Duodenal mucosa (tissue), 2 donors: ENCODE measurements around the gene SLC26A3.

Experiments used
- H3K27ac ChIP-seq: one replicate; pipeline ENCODE4 v1.7.0; 2013; ENCODE audit warnings: low read depth, low read length
- H3K27me3 ChIP-seq, 2 donors: one replicate each; pipeline ENCODE4 v1.7.0; 2013; ENCODE audit warnings: low read length in 2 of 2, control low read depth in 1 of 2; ENCODE audit not compliant: insufficient read depth in 2 of 2, control insufficient read depth in 1 of 2
- H3K36me3 ChIP-seq, 2 donors: one replicate each; pipeline ENCODE4 v1.7.0; 2013; ENCODE audit warnings: low read length in 2 of 2, control low read depth in 1 of 2; ENCODE audit not compliant: insufficient read depth in 2 of 2, control insufficient read depth in 1 of 2
- H3K4me1 ChIP-seq, 2 donors: one replicate each; pipeline ENCODE4 v1.7.0; 2013; ENCODE audit warnings: low read length in 2 of 2, control low read depth in 1 of 2; ENCODE audit not compliant: insufficient read depth in 2 of 2, control insufficient read depth in 1 of 2
- H3K4me3 ChIP-seq, 2 donors: one replicate each; pipeline ENCODE4 v1.7.0; 2013; ENCODE audit warnings: low read length in 2 of 2, low read depth in 1 of 2
- H3K9ac ChIP-seq, 2 donors: one replicate each; pipeline ENCODE4 v1.7.0; 2013; ENCODE audit warnings: low read length in 2 of 2, low read depth in 1 of 2
- H3K9me3 ChIP-seq, 2 donors: one replicate each; pipeline ENCODE4 v1.7.0; 2013; ENCODE audit warnings: low read length in 2 of 2, control low read depth in 1 of 2; ENCODE audit not compliant: control insufficient read depth in 1 of 2

The SLC26A3 gene

DNA sequence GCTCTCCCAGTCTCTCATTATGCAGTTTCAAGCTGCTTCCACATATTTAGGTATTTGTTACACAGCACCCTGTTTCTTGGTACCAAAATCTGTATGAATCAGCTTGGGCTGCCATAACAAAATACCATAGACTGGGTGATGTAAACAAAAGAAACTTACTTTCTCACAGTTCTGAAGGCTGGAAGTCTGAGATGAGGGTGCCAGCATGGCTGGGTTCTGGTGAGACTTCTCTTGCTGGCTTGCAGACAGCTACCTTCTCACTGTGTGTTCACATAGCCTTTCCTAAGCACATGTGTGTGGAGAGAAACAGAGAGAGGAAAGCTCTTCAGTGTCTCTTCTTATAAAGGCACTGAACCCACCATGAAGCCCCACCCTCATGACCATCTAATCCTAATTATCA is 74.7 kb downstream of the SLC26A3 start:
- H3K4me3 ChIP-seq, result no peak overlapping the region
- no peaks in the 10 kb centered on the region for H3K27me3 ChIP-seq
- H3K36me3 ChIP-seq, result no peaks in the 10 kb centered on the region
- H3K9me3 ChIP-seq, result no peaks in the 10 kb centered on the region
- H3K27ac ChIP-seq, result no peak overlapping the region
- H3K9ac ChIP-seq, result no peak overlapping the region
- no peaks in the 10 kb centered on the region for H3K4me1 ChIP-seq

DNA sequence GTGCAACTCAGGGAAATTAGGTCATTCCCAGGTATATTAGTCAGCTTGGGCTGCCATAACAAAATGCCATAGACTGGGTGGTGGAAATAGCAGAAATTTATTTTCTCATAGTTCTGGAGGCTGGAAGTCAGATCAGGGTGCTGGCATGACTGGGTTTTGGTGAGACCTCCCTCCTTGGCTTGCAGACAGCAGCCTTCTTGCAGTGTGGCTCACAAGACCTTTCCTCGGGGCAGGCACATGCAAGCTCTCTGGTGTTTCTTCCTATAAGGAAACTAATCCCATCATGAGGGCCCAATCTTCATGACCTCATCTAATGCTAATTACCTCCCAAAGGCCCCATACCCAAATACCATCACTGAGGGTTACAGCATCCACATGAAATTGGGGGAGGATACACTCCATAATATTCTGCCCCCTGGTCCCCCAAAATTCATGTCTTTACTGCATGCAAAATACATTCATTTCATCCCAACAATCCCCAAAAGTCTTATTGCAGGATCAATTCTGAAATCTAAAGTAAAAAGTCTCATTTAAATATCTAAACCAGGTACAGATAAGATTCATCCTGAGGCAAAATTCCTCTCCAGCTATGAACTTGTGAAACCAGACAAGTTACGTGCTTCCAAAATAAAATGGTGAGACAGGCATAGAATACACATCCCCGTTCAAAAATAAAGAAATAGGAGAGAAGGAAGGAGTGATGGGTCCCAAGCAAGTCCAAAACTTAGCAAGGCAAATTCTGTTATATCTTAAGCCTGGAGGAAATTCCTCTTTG is 76.5 kb downstream of the SLC26A3 start:
- Histone ChIP-seq H3K9me3 (no peaks in the 10 kb centered on the region), H3K4me3 (no peak overlapping the region), H3K36me3 (no peaks in the 10 kb centered on the region), H3K4me1 (no peaks in the 10 kb centered on the region), H3K27ac (no peak overlapping the region), H3K9ac (no peak overlapping the region), H3K27me3 (no peaks in the 10 kb centered on the region)

DNA sequence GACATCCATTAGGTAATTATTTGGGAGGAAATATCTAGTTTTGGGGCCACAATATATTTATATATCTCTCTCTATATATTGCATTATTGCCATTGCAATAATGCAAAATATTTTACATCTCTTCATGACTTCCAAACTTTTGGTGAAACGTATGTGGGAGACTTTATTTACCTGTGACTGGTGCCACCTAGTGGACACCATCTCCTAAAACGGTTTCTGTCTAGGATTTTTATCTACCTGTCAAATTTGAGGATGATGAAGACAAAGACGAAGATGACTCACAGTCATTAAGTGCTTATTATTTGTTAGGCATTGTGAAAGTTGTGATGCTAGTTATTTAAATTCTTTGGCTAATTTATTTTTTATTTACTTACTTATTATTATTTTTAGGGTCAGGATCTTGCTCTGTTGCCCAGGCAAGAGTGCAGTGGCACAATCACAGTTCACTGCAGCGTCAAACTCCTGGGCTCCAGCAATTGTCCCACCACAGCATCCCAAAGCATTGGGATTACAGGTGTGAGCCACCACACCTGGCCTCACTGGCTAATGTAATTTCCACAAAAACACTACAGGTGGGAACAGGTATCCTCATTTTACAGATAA is 77.8 kb downstream of the SLC26A3 start:
- no peak overlapping the region for H3K9ac ChIP-seq
- no peak overlapping the region for H3K4me3 ChIP-seq
- H3K9me3 ChIP-seq, result no peaks in the 10 kb centered on the region
- no peak overlapping the region for H3K27ac ChIP-seq
- no peaks in the 10 kb centered on the region for H3K36me3 ChIP-seq
- H3K4me1 ChIP-seq, result no peaks in the 10 kb centered on the region
- H3K27me3 ChIP-seq, result peaks cover 0 to under 1% of the 10 kb centered on the region in 2 donors

DNA sequence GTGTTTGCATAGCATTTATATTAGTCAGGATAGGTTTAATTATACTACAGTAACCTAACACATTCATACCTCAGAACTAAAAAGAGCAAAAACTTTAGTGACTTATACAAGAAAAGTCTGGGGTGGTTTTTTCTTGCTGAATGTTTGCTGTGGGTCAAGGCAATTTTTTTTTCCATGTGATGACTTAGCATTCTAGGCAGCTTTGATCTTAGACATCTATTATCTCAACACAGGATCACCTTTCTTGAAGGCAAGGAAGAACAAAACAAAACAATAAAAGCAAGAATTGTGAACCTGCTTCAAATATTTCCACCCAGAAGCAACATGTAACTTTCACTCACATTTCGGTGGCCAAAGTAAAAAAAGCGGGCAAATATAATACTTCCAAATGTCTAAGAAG is 79.8 kb downstream of the SLC26A3 start:
- H3K27me3 ChIP-seq, result peaks cover 0 to 6% of the 10 kb centered on the region in 2 donors

DNA sequence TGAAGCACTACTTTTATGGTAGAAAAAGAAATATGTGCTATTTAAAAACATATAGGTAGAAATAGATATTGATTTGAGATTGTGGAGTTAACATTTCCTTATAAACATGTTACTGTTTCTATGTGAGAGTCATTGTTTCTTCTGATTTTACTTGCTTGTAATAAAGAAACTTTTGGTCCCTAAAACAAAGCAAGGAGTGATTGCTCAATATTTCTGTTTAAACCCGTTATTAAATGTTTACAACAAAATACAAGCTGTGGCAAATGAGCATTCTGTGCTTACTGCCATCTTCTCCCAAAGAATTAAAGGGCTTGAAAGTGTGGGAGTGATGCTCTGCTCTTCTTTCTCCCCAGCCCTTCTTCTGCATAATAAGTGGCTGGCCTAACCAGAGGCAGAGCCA is 81.7 kb downstream of the SLC26A3 start:
- Histone ChIP-seq H3K36me3 (no peaks in the 10 kb centered on the region), H3K9ac (no peak overlapping the region), H3K9me3 (no peaks in the 10 kb centered on the region), H3K27me3 (peaks cover 0 to 10% of the 10 kb centered on the region in 2 donors), H3K27ac (no peak overlapping the region), H3K4me1 (no peaks in the 10 kb centered on the region), H3K4me3 (no peak overlapping the region)

More for the DNA sequence above, 79.8 kb downstream of the SLC26A3 start:
- H3K4me3 ChIP-seq, result no peak overlapping the region
- no peak overlapping the region for H3K27ac ChIP-seq
- H3K36me3 ChIP-seq, result no peaks in the 10 kb centered on the region
- H3K4me1 ChIP-seq, result no peaks in the 10 kb centered on the region
- H3K9ac ChIP-seq, result no peak overlapping the region
- no peaks in the 10 kb centered on the region for H3K9me3 ChIP-seq

DNA sequence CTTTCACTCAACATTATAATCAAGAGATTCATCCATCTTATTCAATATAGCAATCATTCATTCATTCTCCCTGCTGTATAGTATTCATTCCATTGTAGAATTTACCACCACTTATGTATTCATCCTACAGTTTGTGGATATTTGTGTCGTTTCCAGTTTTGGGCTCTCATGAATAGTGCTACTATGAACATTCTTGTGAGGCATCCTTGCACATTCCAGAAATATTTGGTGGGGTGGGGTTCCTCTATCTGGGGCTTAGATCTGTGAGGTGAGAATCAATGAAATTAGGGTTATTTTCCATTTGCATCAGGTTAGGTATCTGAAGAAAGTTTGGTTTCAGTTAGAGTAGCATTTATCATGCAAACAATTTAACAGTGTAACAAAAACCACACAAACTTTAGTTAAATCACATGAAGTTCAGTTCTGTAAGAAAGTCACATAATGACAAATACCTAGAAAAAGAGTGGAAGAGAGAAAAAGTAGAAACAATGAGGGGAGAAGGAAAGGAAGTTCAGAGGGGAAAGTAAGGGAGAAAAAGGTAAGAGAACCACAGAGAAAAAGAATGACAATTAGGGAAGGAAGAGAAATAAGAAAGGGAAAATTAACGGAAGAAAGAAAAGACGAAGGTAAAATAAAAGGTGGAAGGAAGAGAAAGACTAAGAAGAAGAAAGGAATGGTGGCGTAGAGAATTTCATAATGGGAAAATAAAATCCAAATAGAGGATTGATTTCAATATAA is 84.4 kb downstream of the SLC26A3 start:
- H3K27ac ChIP-seq, result no peak overlapping the region
- no peaks in the 10 kb centered on the region for H3K4me1 ChIP-seq
- H3K36me3 ChIP-seq, result no peaks in the 10 kb centered on the region
- no peak overlapping the region for H3K9ac ChIP-seq
- peaks cover 0 to 10% of the 10 kb centered on the region in 2 donors for H3K27me3 ChIP-seq
- no peak overlapping the region for H3K4me3 ChIP-seq
- H3K9me3 ChIP-seq, result no peaks in the 10 kb centered on the region

DNA sequence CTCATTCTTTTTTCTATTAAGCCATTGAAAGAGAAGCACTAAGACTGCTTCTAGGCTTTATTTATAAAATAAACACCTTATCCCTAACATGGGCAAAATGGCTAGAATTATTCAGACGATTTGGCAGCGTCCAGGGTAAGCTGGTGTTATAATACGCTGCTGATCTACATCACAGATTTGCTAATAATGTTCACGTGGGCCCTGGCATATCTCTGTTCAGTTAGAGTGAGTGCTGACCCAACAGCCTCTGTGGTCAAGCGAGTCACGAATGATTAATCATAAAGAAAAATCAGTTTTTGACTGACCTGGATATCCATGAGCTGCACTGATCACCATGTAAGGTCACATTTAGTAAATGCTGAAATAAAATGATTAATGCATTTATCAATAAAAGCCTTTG is 87.5 kb downstream of the SLC26A3 start:
- H3K27ac ChIP-seq, result no peak overlapping the region

More for the DNA sequence above, 87.5 kb downstream of the SLC26A3 start:
- Histone ChIP-seq H3K9me3 (no peaks in the 10 kb centered on the region), H3K27me3 (peaks cover 0 to 10% of the 10 kb centered on the region in 2 donors), H3K9ac (no peak overlapping the region), H3K36me3 (no peaks in the 10 kb centered on the region), H3K4me1 (no peaks in the 10 kb centered on the region), H3K4me3 (no peak overlapping the region)
